ENCODE measurements around the gene DOK7.

Gene DOK7, protein sequence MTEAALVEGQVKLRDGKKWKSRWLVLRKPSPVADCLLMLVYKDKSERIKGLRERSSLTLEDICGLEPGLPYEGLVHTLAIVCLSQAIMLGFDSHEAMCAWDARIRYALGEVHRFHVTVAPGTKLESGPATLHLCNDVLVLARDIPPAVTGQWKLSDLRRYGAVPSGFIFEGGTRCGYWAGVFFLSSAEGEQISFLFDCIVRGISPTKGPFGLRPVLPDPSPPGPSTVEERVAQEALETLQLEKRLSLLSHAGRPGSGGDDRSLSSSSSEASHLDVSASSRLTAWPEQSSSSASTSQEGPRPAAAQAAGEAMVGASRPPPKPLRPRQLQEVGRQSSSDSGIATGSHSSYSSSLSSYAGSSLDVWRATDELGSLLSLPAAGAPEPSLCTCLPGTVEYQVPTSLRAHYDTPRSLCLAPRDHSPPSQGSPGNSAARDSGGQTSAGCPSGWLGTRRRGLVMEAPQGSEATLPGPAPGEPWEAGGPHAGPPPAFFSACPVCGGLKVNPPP

GRCh38 chr4:3462790-3463415 lies at the start of gene DOK7:
Gene DOK7 (plus strand): TSS chr4:3463306. CDS start chr4:3463376, 70 bp downstream.
- no peak for DNase-seq

- DNase-seq: no peak
These were observed 49.3 kb upstream of the DOK7 start for GRCh38 chr4:3413675-3414420.

GRCh38 chr4:3414421-3415279 lies 48.5 kb upstream of the DOK7 start:
- DNase-seq: no peak

DNA sequence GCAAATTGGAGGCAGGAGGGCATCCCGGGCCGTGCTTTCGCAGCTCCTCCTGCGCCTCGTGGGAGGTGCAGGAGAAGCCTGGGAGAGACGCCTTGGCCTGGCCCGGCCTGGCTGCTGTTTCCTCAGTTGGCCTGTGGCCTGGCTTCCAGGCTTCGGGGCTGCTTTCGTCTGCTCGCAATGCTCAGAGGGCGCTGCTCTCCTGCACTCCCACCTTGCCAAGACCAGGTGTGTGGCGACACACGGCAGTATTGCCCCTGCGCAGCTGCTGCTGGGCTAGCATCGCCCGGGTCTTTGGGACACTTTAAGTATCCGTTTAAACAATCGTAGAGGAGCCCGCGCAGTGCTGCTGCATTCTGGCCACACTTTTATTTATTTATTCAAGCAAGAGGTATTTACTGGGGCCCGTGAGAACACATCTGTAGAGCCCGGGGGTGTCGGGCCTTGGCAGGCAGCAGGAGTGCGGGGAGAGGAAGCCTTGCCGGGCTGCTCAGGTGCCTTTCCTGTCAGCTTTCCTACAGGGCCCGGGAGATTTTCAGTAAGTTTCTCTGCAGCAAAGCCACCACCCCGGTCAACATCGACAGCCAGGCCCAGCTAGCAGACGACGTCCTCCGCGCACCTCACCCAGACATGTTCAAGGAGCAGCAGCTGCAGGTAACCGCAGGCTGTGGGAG lies 47.5 kb upstream of the DOK7 start:
- DNase-seq: no peak

DNA sequence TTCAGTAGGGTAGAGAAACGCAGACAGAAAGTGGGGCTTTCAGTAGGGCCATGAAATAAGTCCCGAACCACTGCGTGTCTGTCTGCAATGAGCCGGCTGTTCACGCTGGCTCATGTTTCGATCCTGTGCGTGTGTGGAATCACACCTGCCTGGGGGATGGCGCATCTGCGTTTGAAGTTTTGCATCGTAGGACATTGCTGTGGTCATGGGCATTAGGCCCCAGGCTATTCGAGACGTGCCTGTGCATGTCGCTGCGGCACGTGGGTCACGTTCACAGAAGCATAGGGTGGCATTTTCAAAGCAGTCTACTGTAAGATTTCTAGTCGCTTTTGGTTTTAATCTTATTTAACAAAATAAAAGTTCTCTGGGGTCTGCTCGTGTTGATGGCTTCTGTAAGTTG lies 46.8 kb upstream of the DOK7 start:
- DNase-seq: no peak

- DNase-seq: no peak
These were observed 46.3 kb upstream of the DOK7 start for GRCh38 chr4:3416821-3417221.

DNA sequence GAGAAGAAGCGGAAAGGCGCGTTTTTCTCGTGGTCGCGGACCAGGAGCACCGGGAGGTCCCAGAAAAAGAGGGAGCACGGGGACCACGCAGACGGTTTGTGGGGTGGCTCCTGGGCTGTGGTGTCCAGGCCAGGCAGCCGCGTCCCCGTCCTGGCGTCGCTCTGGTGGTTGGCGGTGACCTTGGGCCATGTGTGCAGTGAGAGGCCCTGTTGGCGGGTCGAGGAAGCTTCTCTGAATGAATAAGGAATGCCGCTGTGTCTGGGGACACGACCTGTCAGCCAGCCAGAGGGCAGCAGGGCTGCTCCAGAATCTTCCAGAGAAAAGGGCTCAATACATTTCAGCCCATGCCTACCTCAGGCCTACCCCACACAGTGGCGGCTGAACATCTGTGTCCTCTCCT lies 45.7 kb upstream of the DOK7 start:
- no peak for DNase-seq

DNA sequence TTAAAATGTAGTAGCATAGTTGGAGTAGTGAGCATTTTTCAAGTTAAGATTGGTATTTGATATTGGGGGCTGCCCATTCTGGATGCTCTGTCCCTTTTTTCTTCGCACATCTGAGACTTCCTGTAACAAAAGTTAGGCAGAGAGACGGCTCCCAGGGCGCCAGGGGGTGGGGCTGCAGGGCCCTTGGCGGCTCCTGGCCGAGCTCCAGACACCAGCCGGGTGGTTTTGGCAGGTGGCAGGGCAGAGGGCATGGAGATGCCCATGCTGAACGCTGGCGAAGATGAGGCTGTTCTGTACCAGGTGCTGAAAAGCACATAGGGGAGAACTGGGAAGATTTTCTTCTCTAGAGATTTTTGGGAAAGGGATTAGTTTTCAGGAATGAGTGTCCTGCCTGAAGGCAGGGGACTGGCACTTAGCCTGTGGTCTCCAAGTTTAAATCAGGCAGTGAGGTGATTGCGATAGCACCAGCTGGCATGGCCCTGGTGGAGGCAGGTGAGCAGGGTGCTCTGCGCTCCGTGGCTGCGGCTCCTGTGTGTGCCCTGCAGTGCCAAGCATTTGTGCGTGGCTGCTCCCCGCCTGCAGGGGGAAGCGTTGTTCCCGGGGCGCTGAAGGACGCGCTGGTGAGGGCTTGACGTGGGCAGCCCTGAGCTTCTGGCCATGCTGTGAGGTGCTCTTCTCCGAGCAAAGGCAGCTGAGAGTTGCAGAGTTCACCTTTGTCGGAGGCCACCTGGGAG lies 44.9 kb upstream of the DOK7 start:
- DNase-seq: no peak

- no peak for DNase-seq
These were observed 43.1 kb upstream of the DOK7 start for GRCh38 chr4:3419836-3420605.

DNA sequence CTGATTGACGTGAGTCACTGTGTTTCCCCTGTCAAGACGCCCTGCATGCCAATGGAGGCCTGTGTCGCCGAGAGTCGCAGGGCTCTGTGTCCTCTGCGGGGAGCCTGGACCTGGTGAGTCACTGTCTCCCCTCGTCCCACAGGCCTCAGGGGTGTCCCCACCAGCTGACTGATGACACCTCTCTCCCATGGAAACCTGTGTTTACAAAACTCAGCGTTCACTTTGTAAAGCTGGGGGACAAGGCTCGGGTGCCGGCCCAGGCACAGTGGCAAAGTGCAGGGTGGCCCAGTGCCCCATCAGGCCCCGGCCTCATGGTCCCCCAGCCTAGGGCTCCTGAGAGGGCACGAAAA lies 42.5 kb upstream of the DOK7 start:
- no peak for DNase-seq

GRCh38 chr4:3420956-3421355 lies 42.1 kb upstream of the DOK7 start:
- no peak for DNase-seq

GRCh38 chr4:3421470-3421869 lies 41.6 kb upstream of the DOK7 start:
- DNase-seq: no peak

GRCh38 chr4:3422241-3422801 lies 40.8 kb upstream of the DOK7 start:
- no peak for DNase-seq

- DNase-seq: no peak
These were observed 40.3 kb upstream of the DOK7 start for GRCh38 chr4:3422808-3423297.

- DNase-seq: no peak
These were observed 39.7 kb upstream of the DOK7 start for GRCh38 chr4:3423406-3423805.

DNA sequence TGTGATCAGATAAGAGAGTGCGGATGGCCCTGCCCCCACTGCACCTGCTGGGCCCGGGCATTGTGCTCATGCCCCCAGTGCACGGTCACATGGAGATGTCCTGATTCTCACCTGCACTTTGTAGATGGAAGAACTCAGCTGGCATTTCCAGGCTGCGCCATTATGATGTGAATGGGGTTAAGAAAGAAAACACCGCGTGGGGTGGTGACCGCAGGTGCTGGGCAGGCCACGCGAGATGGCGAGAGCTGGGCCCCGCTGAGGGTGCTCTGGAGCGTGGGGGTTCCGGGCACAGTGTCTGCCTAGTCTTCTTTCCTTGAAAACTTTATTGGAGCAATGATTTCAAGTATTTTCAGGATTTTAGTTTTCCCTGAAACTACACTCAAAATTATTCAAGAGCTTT lies 39.2 kb upstream of the DOK7 start:
- no peak for DNase-seq

- no peak for DNase-seq
These were observed 38.5 kb upstream of the DOK7 start for GRCh38 chr4:3424522-3425095.

DNA sequence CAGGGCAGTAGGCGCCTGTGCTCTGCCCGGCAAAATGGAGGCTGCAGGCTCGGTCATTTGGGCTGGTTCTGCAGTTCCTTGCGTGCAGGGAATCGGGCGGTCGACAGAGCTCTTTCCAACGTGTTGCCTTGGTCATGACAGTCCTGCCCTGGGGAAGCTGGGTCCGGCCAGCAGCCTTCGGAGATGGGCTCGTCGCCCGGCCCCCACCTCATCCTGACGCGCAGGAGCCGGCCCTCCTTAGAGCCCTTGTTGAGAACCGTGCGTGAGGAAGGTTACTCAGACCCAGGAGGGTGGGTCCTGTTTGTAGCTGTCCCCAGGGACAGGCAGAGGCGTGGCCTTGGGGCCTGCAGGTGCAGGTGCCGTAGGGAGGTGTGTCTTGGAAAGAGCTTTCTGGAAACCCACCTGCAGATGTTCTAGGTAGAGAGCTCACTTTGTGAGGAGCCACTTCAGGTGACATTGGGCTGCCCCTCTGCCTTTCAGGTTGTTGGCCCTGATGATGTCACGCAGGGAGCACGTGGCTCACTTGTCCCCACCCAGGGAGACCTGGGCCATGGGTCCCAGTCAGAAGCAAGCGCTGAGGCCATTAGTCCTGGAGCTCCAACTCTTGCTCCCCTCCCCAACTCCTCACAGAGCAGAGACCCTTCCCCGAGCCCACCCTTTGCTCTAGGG lies 36.5 kb upstream of the DOK7 start:
- DNase-seq: peak; percentile 30

DNA sequence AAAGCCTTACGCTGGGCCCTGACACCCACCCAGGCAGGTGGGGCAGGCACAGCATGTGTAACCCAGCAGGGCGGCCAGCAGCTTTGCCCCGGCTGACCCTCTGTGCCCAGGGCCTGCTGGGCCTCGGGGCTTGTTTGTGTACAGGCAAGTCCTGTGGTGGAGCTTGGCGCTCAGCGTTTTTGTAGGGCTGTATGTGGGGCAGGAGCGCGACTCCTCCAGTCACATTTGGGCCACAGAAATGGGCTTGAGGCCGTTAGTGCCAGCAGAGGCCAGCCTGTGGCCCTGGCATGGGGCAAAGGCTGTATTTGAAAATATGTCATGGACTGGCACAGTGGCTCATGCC lies 36.0 kb upstream of the DOK7 start:
- DNase-seq: no peak
